CD14-positive monocyte (primary cell): Measurements from ENCODE around the gene WDSUB1. TPM values are rescaled to one million over a fixed set of nuclear protein-coding genes. Genes with fewer than 3 reads are reported as not detected.

ENCODE experiments used
- DNase-seq, 3 donors: peaks; one replicate each; pipeline ENCODE4 v3.0.0-alpha.2; 2011 to 2022
- H2AFZ ChIP-seq: 2 replicates; pipeline ENCODE4 v1.6.0; 2012; ENCODE audit warnings: mild to moderate bottlenecking, low read depth, low read length, inconsistent platforms; ENCODE audit not compliant: insufficient read depth, poor library complexity, severe bottlenecking
- H3K27ac ChIP-seq, 2 donors: 1 replicate in 1 of 2; 2 replicates in 1 of 2; pipeline ENCODE4 v1.5.1; 2012 to 2013; ENCODE audit warnings: low read length in 2 of 2, control low read depth in 1 of 2, inconsistent platforms in 1 of 2, low read depth in 1 of 2, mild to moderate bottlenecking in 1 of 2
- H3K27me3 ChIP-seq, 2 donors: one replicate each; pipeline versions ENCODE4 v1.6.0 to v1.6.1; 2011 to 2013; ENCODE audit warnings: low read length in 2 of 2; ENCODE audit not compliant: control insufficient read depth in 2 of 2, insufficient read depth in 2 of 2
- H3K36me3 ChIP-seq, 2 donors: replicated peaks in 1 of 2; 1 replicate in 1 of 2; 2 replicates in 1 of 2; pipeline versions ENCODE4 v1.5.1 to v1.6.1; 2012 to 2013; ENCODE audit warnings: low read length in 2 of 2, control low read depth in 1 of 2, inconsistent platforms in 1 of 2, mild to moderate bottlenecking in 1 of 2; ENCODE audit not compliant: insufficient read depth in 2 of 2, control insufficient read depth in 1 of 2
- H3K4me1 ChIP-seq, 2 donors: 1 replicate in 1 of 2; 2 replicates in 1 of 2; pipeline versions ENCODE4 v1.5.1 to v1.6.1; 2012 to 2013; ENCODE audit warnings: low read length in 2 of 2, control low read depth in 1 of 2, inconsistent platforms in 1 of 2, mild to moderate bottlenecking in 1 of 2, moderate library complexity in 1 of 2; ENCODE audit not compliant: insufficient read depth in 2 of 2, control insufficient read depth in 1 of 2
- H3K4me2 ChIP-seq: replicated peaks from 2 replicates; pipeline ENCODE3; 2012; ENCODE audit warnings: low read length, moderate library complexity, mild to moderate bottlenecking; ENCODE audit not compliant: poor library complexity, severe bottlenecking; ENCODE audit errors: extremely low read depth
- H3K4me3 ChIP-seq, 3 experiments: fragments of 200-600 bp in 1 of 3; sonication (generic) in 1 of 3; replicated peaks in 1 of 3; 1 replicate in 2 of 3; 2 replicates in 1 of 3; pipeline ENCODE4 v1.5.1; 2011 to 2013; ENCODE audit warnings: low read length in 3 of 3, mild to moderate bottlenecking in 3 of 3, control low read depth in 2 of 3, low read depth in 2 of 3, inconsistent platforms in 1 of 3, moderate library complexity in 1 of 3
- H3K79me2 ChIP-seq: 2 replicates; pipeline ENCODE4 v1.6.0; 2012; ENCODE audit warnings: mild to moderate bottlenecking, control low read depth, inconsistent platforms, low read length, moderate library complexity; ENCODE audit not compliant: insufficient read depth
- H3K9ac ChIP-seq: 2 replicates; pipeline ENCODE4 v1.6.0; 2017; ENCODE audit warnings: low read length, mild to moderate bottlenecking; ENCODE audit not compliant: insufficient read depth, poor library complexity, severe bottlenecking
- H3K9me3 ChIP-seq, 2 donors: replicated peaks in 1 of 2; 1 replicate in 1 of 2; 2 replicates in 1 of 2; pipeline versions ENCODE4 v1.5.1 to v1.6.1; 2012 to 2013; ENCODE audit warnings: low read length in 2 of 2, control low read depth in 1 of 2; ENCODE audit not compliant: control insufficient read depth in 1 of 2, insufficient read depth in 1 of 2
- H4K20me1 ChIP-seq: 2 replicates; pipeline ENCODE4 v1.6.0; 2012; ENCODE audit warnings: mild to moderate bottlenecking, low read length, control low read depth, moderate library complexity; ENCODE audit not compliant: insufficient read depth
- H3K27ac Mint-ChIP-seq, 7 donors: one replicate each; pipeline ENCODE4 v1.8.0; 2020; ENCODE audit warnings: mild to moderate bottlenecking in 7 of 7, mixed read lengths in 7 of 7, moderate library complexity in 6 of 7, inconsistent platforms in 2 of 7
- H3K27me3 Mint-ChIP-seq, 3 donors: one replicate each; pipeline ENCODE4 v1.8.0; 2021 to 2022; ENCODE audit warnings: low read depth in 3 of 3, mild to moderate bottlenecking in 3 of 3, mixed read lengths in 3 of 3, moderate library complexity in 3 of 3, inconsistent platforms in 1 of 3
- H3K36me3 Mint-ChIP-seq, 2 donors: one replicate each; pipeline ENCODE4 v1.8.0; 2020; ENCODE audit warnings: mixed read lengths in 2 of 2, inconsistent platforms in 1 of 2, mild to moderate bottlenecking in 1 of 2
- H3K4me1 Mint-ChIP-seq: one replicate; pipeline ENCODE4 v1.8.0; 2020; ENCODE audit warnings: mild to moderate bottlenecking, mixed read lengths
- H3K4me3 Mint-ChIP-seq, 2 donors: one replicate each; pipeline ENCODE4 v1.8.0; 2020; ENCODE audit warnings: mild to moderate bottlenecking in 2 of 2, mixed read lengths in 2 of 2, moderate library complexity in 1 of 2
- H3K9me3 Mint-ChIP-seq, 7 donors: one replicate each; pipeline ENCODE4 v1.8.0; 2020 to 2022; ENCODE audit warnings: mixed read lengths in 7 of 7, mild to moderate bottlenecking in 6 of 7, moderate library complexity in 6 of 7, inconsistent platforms in 2 of 7
- CTCF ChIP-seq: fragments of 200-600 bp; IDR thresholded peaks from one replicate; pipeline ENCODE4 v1.8.0; 2022; ENCODE audit warnings: antibody characterized with exemption, mild to moderate bottlenecking
- WGBS: methylation state at CpG from one replicate; pipeline ENCODE4 v1.1.5; 2013; ENCODE audit warnings: missing lambda C conversion rate; ENCODE audit not compliant: insufficient coverage; 5-methylcytosine and 5-hydroxymethylcytosine counted together
- intact Hi-C, 2 donors: fragments of 100-400 bp; cut with micrococcal nuclease; formaldehyde crosslinking; loops; one replicate each; pipeline versions ENCODE4 v1.15.0 to v1.15.1; 2023
- polyA plus RNA-seq, 3 donors: library from polyadenylated mRNA; depleted of rRNA in 1 of 3; unstranded in 2 of 3; stranded (reverse) in 1 of 3; fragments of 300-500 nt in 2 of 3; fragments of >200 nt in 1 of 3; fragmentation: Illumina TruSeq in 2 of 3; gene quantifications; 1 replicate in 2 of 3; 2 replicates in 1 of 3; pipeline ENCODE4 v1.2.3, GENCODE V29; 2012 to 2021

Gene WDSUB1
- polyA plus RNA-seq, 3 donors, result 9.4 to 17.8 (median 10.1) TPM

GRCh38 chr2:159232456-159233170 lies 53.9 kb downstream of the WDSUB1 start:
- Histone ChIP-seq H4K20me1 (no peaks in the 10 kb centered on the region), H3K79me2 (no peaks in the 10 kb centered on the region), H2AFZ (no peak overlapping the region), H3K9ac (no peak overlapping the region), H3K27ac (no peak overlapping the region), H3K4me1 (no peaks in the 10 kb centered on the region), H3K9me3 (no peaks in the 10 kb centered on the region), H3K27me3 (no peaks in the 10 kb centered on the region), H3K4me3 (no peak overlapping the region), H3K36me3 (peaks cover 25 to 59% of the 10 kb centered on the region in 2 donors), H3K4me2 (no peak overlapping the region)
- DNase-seq, result no peak
- intact Hi-C loops, result no loop called here
- H3K27ac Mint-ChIP-seq, result no peak overlapping the region
- WGBS, result 100% methylated on average over 1 of the region's 3 CpGs
- peaks cover 35 to 61% of the 10 kb centered on the region in 2 donors for H3K36me3 Mint-ChIP-seq
- no peak for TF ChIP-seq CTCF
- H3K4me3 Mint-ChIP-seq, result no peak overlapping the region
- H3K9me3 Mint-ChIP-seq, result peaks cover 0 to 3% (median 0%) of the 10 kb centered on the region in 7 donors
- H3K27me3 Mint-ChIP-seq, result no peaks in the 10 kb centered on the region
- no peaks in the 10 kb centered on the region for H3K4me1 Mint-ChIP-seq

GRCh38 chr2:159230145-159230877 lies 56.2 kb downstream of the WDSUB1 start:
- Histone ChIP-seq H3K27me3 (no peaks in the 10 kb centered on the region), H2AFZ (no peak overlapping the region), H4K20me1 (no peaks in the 10 kb centered on the region), H3K79me2 (no peaks in the 10 kb centered on the region), H3K9me3 (no peaks in the 10 kb centered on the region), H3K4me2 (no peak overlapping the region), H3K36me3 (peaks cover 13 to 36% of the 10 kb centered on the region in 2 donors), H3K4me3 (no peak overlapping the region), H3K4me1 (peaks cover 12 to 13% of the 10 kb centered on the region in 2 donors), H3K9ac (no peak overlapping the region), H3K27ac (no peak overlapping the region)
- no peaks in the 10 kb centered on the region for H3K27me3 Mint-ChIP-seq
- no peak for DNase-seq
- over 99% methylated on average over 17 of the region's 19 CpGs for WGBS
- peaks cover 0 to 3% (median 0%) of the 10 kb centered on the region in 7 donors for H3K9me3 Mint-ChIP-seq
- intact Hi-C loops, result no loop called here
- peaks cover 9% of the 10 kb centered on the region for H3K4me1 Mint-ChIP-seq
- no peak for TF ChIP-seq CTCF
- no peak overlapping the region for H3K27ac Mint-ChIP-seq
- no peak overlapping the region for H3K4me3 Mint-ChIP-seq
- H3K36me3 Mint-ChIP-seq, result peaks cover 25 to 40% of the 10 kb centered on the region in 2 donors
